ENCODE measurements around the gene PCYT1B. TPM values are rescaled to one million over a fixed set of nuclear protein-coding genes. Genes with fewer than 3 reads are reported as not detected.

The PCYT1B gene
- total RNA-seq, 1 donor from 2014 or later = 1.0 TPM

DNA sequence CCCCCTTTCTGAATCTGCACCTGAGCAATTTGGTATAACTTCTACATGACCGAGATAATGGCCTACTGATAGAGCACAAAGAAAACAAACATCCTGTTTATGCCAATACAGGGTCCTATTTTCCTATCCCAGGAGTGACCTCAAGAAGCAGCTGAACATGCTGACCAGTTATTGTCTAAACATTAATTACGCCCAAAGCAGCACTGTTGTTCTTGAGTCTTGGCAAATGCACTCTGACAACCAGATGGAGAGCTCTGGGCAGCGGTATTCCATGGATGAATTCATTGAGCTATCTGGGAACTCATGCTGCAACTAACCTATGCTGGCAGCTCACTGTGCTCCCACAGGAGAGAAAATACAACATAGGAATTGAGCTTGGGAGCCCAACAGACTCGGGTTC, 52.6 kb downstream of the PCYT1B start:
- no peaks in the 10 kb centered on the region for H3K36me3 ChIP-seq (ENCODE audit: control insufficient read depth in 3 of 3, insufficient read depth in 3 of 3, low read length in 3 of 3)
- no peaks in the 10 kb centered on the region for H3K4me1 ChIP-seq (ENCODE audit: control insufficient read depth in 3 of 3, insufficient read depth in 3 of 3, low read length in 3 of 3)
- no peak overlapping the region for H3K27ac ChIP-seq (ENCODE audit: low read depth, low read length)
- no peaks in the 10 kb centered on the region for H3K9me3 ChIP-seq (ENCODE audit: control insufficient read depth in 3 of 3, low read length in 3 of 3)
- H3K27me3 ChIP-seq (ENCODE audit: control insufficient read depth in 3 of 3, insufficient read depth in 3 of 3, low read length in 3 of 3) = peaks cover 0 to 5% (median 0%) of the 10 kb centered on the region in 3 donors
- no peak overlapping the region for H3K9ac ChIP-seq (ENCODE audit: low read depth in 1 of 3, low read length in 3 of 3)
- H3K4me3 ChIP-seq (ENCODE audit: low read length in 3 of 3) = no peak overlapping the region

DNA sequence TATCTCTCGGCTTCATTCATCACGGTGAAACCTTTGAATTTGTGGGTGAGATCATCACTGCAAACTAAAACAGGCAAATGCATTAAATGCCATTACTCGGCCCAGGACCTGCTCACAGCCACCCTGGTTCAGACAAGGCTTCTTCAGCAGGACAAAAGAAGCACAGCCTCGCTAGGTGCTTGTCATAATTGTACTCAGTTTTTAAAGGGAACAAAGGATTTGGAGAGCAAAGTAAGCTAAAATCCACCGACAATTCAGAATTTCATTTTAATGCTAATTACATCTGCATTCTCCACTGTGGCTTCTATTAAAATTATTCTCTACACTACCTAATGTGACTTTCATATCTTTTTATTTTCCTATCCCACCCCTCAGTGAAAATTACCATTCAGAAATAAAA, 57.0 kb downstream of the PCYT1B start:
- Histone ChIP-seq H3K27ac (ENCODE audit: low read depth, low read length) (no peak overlapping the region), H3K4me3 (ENCODE audit: low read length in 3 of 3) (no peak overlapping the region), H3K9me3 (ENCODE audit: control insufficient read depth in 3 of 3, low read length in 3 of 3) (no peaks in the 10 kb centered on the region), H3K9ac (ENCODE audit: low read depth in 1 of 3, low read length in 3 of 3) (no peak overlapping the region), H3K4me1 (ENCODE audit: control insufficient read depth in 3 of 3, insufficient read depth in 3 of 3, low read length in 3 of 3) (no peaks in the 10 kb centered on the region), H3K27me3 (ENCODE audit: control insufficient read depth in 3 of 3, insufficient read depth in 3 of 3, low read length in 3 of 3) (no peaks in the 10 kb centered on the region), H3K36me3 (ENCODE audit: control insufficient read depth in 3 of 3, insufficient read depth in 3 of 3, low read length in 3 of 3) (no peaks in the 10 kb centered on the region)

DNA sequence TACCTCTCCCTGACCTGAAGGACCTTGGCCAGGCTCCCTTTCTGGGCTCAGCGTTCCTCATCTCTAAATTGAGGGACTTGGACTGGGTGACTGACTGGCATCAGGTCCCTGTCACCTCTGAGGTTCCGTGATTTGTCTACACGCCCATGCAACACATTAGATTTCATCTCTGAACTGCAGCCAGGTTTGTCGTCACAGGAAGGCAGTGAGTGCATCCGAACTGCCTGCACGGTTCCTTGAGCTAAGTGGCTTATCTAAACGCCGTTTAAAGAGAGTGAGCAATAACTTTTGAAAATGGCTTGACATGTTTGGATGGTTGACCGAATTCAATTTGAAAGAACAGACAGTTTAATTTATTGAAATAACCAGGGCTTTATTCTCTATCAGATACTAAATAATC, 70.1 kb downstream of the PCYT1B start:
- no peaks in the 10 kb centered on the region for H3K27me3 ChIP-seq (ENCODE audit: control insufficient read depth in 3 of 3, insufficient read depth in 3 of 3, low read length in 3 of 3)
- no peaks in the 10 kb centered on the region for H3K9me3 ChIP-seq (ENCODE audit: control insufficient read depth in 3 of 3, low read length in 3 of 3)
- H3K4me3 ChIP-seq (ENCODE audit: low read length in 3 of 3) = no peak overlapping the region
- H3K4me1 ChIP-seq (ENCODE audit: control insufficient read depth in 3 of 3, insufficient read depth in 3 of 3, low read length in 3 of 3) = no peaks in the 10 kb centered on the region
- no peaks in the 10 kb centered on the region for H3K36me3 ChIP-seq (ENCODE audit: control insufficient read depth in 3 of 3, insufficient read depth in 3 of 3, low read length in 3 of 3)
- H3K9ac ChIP-seq (ENCODE audit: low read depth in 1 of 3, low read length in 3 of 3) = no peak overlapping the region
- H3K27ac ChIP-seq (ENCODE audit: low read depth, low read length) = no peak overlapping the region

DNA sequence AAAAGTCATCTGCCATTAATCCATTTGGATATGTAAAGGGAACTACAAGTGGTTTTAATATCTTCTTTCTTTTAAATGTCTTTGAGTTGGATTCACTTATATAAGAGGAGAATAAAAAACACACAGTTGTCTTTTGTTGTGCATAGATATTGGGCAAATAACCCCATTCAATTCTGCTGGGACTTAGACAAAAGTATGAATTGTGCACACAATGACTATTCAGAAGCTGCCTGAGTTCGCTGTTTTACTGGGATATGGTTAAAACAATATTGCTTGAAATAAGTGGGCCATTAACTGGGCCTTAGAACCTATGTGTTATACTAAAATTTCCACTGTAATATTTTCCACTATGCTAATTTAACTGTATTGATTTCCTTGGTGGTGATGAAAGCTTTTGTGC, 71.7 kb downstream of the PCYT1B start:
- no peak overlapping the region for H3K27ac ChIP-seq (ENCODE audit: low read depth, low read length)
- H3K27me3 ChIP-seq (ENCODE audit: control insufficient read depth in 3 of 3, insufficient read depth in 3 of 3, low read length in 3 of 3) = no peaks in the 10 kb centered on the region
- no peaks in the 10 kb centered on the region for H3K4me1 ChIP-seq (ENCODE audit: control insufficient read depth in 3 of 3, insufficient read depth in 3 of 3, low read length in 3 of 3)
- no peak overlapping the region for H3K9ac ChIP-seq (ENCODE audit: low read depth in 1 of 3, low read length in 3 of 3)
- H3K9me3 ChIP-seq (ENCODE audit: control insufficient read depth in 3 of 3, low read length in 3 of 3) = no peaks in the 10 kb centered on the region
- H3K4me3 ChIP-seq (ENCODE audit: low read length in 3 of 3) = no peak overlapping the region
- H3K36me3 ChIP-seq (ENCODE audit: control insufficient read depth in 3 of 3, insufficient read depth in 3 of 3, low read length in 3 of 3) = no peaks in the 10 kb centered on the region

DNA sequence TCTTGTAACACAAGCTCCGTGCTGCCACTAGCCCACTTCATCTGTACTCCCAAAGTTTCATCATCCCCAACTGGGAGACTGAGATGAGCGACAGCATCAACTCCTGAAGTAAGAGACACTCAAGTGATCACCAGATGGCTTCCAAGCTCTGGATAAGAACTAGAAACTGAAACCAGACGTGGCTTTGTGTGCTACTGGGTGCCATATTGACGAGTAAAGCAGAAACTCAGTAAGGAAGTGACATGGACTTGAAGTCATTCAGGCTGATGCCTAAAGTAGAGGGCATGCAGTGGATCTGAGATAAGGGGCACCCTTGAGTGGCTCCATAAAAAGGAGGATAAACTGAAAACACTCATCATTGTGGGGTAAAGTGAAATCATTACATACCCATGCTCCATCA, 72.4 kb downstream of the PCYT1B start:
- Histone ChIP-seq H3K4me3 (ENCODE audit: low read length in 3 of 3) (no peak overlapping the region), H3K4me1 (ENCODE audit: control insufficient read depth in 3 of 3, insufficient read depth in 3 of 3, low read length in 3 of 3) (no peaks in the 10 kb centered on the region), H3K9me3 (ENCODE audit: control insufficient read depth in 3 of 3, low read length in 3 of 3) (no peaks in the 10 kb centered on the region), H3K36me3 (ENCODE audit: control insufficient read depth in 3 of 3, insufficient read depth in 3 of 3, low read length in 3 of 3) (no peaks in the 10 kb centered on the region), H3K27me3 (ENCODE audit: control insufficient read depth in 3 of 3, insufficient read depth in 3 of 3, low read length in 3 of 3) (no peaks in the 10 kb centered on the region), H3K9ac (ENCODE audit: low read depth in 1 of 3, low read length in 3 of 3) (no peak overlapping the region), H3K27ac (ENCODE audit: low read depth, low read length) (no peak overlapping the region)

DNA sequence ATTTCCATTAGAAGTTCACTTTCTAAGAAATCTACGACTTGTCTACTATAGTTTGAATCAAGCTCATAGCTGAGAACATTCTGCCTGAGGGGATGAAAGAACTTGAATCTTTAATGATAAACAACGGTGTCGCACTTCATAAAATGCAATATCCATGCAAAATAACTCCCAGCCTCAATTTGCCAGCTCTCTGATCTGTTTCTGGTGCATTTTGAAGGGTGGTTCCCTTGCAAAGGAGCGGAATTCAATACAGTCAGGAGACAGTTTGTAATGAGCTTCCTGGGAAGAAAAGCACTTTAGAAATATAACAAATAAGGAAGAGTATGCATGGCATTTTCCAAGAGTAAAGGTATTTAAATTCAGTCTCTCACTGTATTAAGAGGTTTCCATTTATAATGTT, 80.0 kb downstream of the PCYT1B start:
- Histone ChIP-seq H3K27ac (ENCODE audit: low read depth, low read length) (no peak overlapping the region), H3K36me3 (ENCODE audit: control insufficient read depth in 3 of 3, insufficient read depth in 3 of 3, low read length in 3 of 3) (no peaks in the 10 kb centered on the region), H3K4me3 (ENCODE audit: low read length in 3 of 3) (no peak overlapping the region), H3K27me3 (ENCODE audit: control insufficient read depth in 3 of 3, insufficient read depth in 3 of 3, low read length in 3 of 3) (peaks cover 0 to 7% (median 0%) of the 10 kb centered on the region in 3 donors), H3K9ac (ENCODE audit: low read depth in 1 of 3, low read length in 3 of 3) (no peak overlapping the region), H3K9me3 (ENCODE audit: control insufficient read depth in 3 of 3, low read length in 3 of 3) (no peaks in the 10 kb centered on the region), H3K4me1 (ENCODE audit: control insufficient read depth in 3 of 3, insufficient read depth in 3 of 3, low read length in 3 of 3) (no peaks in the 10 kb centered on the region)

DNA sequence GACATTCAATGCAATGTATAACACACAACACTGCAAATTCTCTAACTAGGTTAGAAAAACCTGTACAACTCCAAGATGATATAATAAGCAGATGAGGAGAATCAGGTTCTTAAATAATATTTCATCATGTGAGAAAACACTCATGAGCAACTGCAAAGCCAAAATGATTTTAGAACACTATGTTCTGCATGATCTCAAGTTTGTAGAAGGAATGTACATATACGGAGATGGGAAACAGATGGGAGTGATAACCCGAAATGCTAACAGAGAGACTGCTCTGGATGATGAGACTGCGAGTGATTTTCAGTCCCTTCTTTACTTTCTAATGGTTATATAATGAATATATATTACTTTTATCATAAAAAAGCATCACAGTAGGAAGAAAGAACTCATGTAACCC, 80.9 kb downstream of the PCYT1B start:
- no peaks in the 10 kb centered on the region for H3K36me3 ChIP-seq (ENCODE audit: control insufficient read depth in 3 of 3, insufficient read depth in 3 of 3, low read length in 3 of 3)
- H3K4me1 ChIP-seq (ENCODE audit: control insufficient read depth in 3 of 3, insufficient read depth in 3 of 3, low read length in 3 of 3) = no peaks in the 10 kb centered on the region
- no peak overlapping the region for H3K27ac ChIP-seq (ENCODE audit: low read depth, low read length)
- H3K9ac ChIP-seq (ENCODE audit: low read depth in 1 of 3, low read length in 3 of 3) = no peak overlapping the region
- no peak overlapping the region for H3K4me3 ChIP-seq (ENCODE audit: low read length in 3 of 3)
- H3K9me3 ChIP-seq (ENCODE audit: control insufficient read depth in 3 of 3, low read length in 3 of 3) = no peaks in the 10 kb centered on the region
- peaks cover 0 to 7% (median 0%) of the 10 kb centered on the region in 3 donors for H3K27me3 ChIP-seq (ENCODE audit: control insufficient read depth in 3 of 3, insufficient read depth in 3 of 3, low read length in 3 of 3)

DNA sequence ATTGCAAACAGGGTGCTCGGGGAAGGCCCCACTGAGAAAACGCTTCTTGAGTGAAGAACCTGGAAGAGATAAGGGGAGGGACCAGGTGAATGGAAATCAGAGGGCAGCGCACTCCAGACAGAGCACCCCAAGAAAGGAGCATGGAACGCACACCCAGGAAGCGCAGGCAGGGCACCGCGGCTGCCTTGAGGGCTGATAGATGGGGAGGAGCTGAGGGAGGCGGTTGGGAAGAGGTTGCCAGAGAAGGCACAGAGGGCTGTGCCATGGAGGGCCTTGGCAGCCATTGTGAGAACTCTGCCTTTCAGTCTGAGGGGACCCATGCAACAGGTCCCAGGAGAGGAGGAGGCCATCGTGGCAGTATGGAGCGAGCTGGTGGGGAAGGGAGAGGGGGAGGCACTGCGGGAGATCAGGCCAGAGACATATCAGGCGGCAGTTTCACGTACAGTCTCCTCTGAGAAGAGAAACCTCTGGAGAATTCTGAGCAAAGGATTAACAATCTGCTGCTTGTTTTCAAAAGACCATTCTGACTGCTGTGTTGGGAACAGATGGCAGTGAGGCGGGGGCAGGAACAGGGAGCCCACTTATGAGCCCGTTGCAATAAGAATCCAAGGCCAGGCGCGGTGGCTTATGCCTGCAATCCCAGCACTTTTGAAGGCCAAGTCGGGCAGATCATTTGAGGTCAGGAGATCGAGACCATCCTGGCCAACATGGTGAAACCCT, 83.7 kb downstream of the PCYT1B start:
- H3K9ac ChIP-seq (ENCODE audit: low read depth in 1 of 3, low read length in 3 of 3) = no peak overlapping the region

DNA sequence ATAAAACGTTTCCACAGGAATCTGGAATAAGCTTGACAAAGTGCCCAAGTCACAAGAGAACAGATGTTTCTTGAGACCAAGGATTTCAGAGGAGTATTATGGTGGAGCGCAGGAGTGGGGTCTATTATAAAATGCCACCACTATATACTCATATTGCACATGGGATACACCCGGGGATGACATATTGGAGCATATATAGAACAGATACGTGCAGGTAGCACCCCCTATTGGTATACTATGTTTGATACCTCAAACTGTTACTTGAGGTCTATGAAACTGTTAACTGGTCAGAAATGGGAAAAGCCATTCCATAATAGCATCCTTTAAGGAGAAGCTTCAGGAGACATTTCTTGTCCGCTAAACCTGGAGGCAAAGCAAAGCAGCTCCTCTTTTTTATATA, 86.0 kb downstream of the PCYT1B start:
- Histone ChIP-seq H3K36me3 (ENCODE audit: control insufficient read depth in 3 of 3, insufficient read depth in 3 of 3, low read length in 3 of 3) (no peaks in the 10 kb centered on the region), H3K4me1 (ENCODE audit: control insufficient read depth in 3 of 3, insufficient read depth in 3 of 3, low read length in 3 of 3) (no peaks in the 10 kb centered on the region), H3K27me3 (ENCODE audit: control insufficient read depth in 3 of 3, insufficient read depth in 3 of 3, low read length in 3 of 3) (peaks cover 0 to 7% (median 0%) of the 10 kb centered on the region in 3 donors), H3K9me3 (ENCODE audit: control insufficient read depth in 3 of 3, low read length in 3 of 3) (no peaks in the 10 kb centered on the region), H3K27ac (ENCODE audit: low read depth, low read length) (no peak overlapping the region), H3K4me3 (ENCODE audit: low read length in 3 of 3) (no peak overlapping the region), H3K9ac (ENCODE audit: low read depth in 1 of 3, low read length in 3 of 3) (no peak overlapping the region)

More for the DNA sequence above, 83.7 kb downstream of the PCYT1B start:
- H3K4me1 ChIP-seq (ENCODE audit: control insufficient read depth in 3 of 3, insufficient read depth in 3 of 3, low read length in 3 of 3) = no peaks in the 10 kb centered on the region
- no peaks in the 10 kb centered on the region for H3K9me3 ChIP-seq (ENCODE audit: control insufficient read depth in 3 of 3, low read length in 3 of 3)
- H3K4me3 ChIP-seq (ENCODE audit: low read length in 3 of 3) = no peak overlapping the region
- H3K27me3 ChIP-seq (ENCODE audit: control insufficient read depth in 3 of 3, insufficient read depth in 3 of 3, low read length in 3 of 3) = peaks cover 0 to 7% (median 0%) of the 10 kb centered on the region in 3 donors
- no peak overlapping the region for H3K27ac ChIP-seq (ENCODE audit: low read depth, low read length)
- H3K36me3 ChIP-seq (ENCODE audit: control insufficient read depth in 3 of 3, insufficient read depth in 3 of 3, low read length in 3 of 3) = no peaks in the 10 kb centered on the region

DNA sequence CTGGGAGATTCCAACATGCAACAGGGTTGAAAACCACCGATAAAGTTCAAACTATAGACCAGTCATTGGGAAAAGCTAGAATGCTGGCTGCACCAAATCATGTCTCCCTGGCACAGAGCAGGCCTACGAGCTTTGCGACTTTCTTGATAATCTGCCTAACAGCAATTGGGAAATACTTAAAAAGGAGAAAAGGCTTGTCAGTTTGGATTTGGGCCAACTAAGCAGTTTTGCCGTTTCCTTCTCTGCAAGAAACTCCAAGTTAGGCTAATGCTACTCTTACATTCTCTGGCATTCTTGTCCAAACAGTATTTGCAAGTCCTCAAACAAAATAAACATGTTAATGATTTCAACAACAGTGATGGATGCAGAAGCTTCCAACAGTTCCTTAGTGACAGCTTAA, 94.1 kb downstream of the PCYT1B start:
- H3K4me3 ChIP-seq (ENCODE audit: low read length in 3 of 3) = no peak overlapping the region
- no peaks in the 10 kb centered on the region for H3K27me3 ChIP-seq (ENCODE audit: control insufficient read depth in 3 of 3, insufficient read depth in 3 of 3, low read length in 3 of 3)
- H3K27ac ChIP-seq (ENCODE audit: low read depth, low read length) = no peak overlapping the region
- no peaks in the 10 kb centered on the region for H3K9me3 ChIP-seq (ENCODE audit: control insufficient read depth in 3 of 3, low read length in 3 of 3)
- H3K9ac ChIP-seq (ENCODE audit: low read depth in 1 of 3, low read length in 3 of 3) = no peak overlapping the region
- H3K4me1 ChIP-seq (ENCODE audit: control insufficient read depth in 3 of 3, insufficient read depth in 3 of 3, low read length in 3 of 3) = no peaks in the 10 kb centered on the region
- no peaks in the 10 kb centered on the region for H3K36me3 ChIP-seq (ENCODE audit: control insufficient read depth in 3 of 3, insufficient read depth in 3 of 3, low read length in 3 of 3)

Measured in skeletal muscle tissue (tissue), 4 donors.